HL-60 (cell line): ENCODE data around the gene RANBP2.

Source experiments
- DNase-seq, 2 experiments: peaks; one replicate each; pipeline ENCODE4 v3.0.0-alpha.2; 2010 to 2020; ENCODE audit warnings: low read depth in 1 of 2, low spot score in 1 of 2
- H3K27ac ChIP-seq: fragments of 250-450 bp; sonication (Bioruptor Pico); replicated peaks from 2 replicates; pipeline ENCODE4 v1.5.1; 2020; ENCODE audit warnings: mild to moderate bottlenecking, moderate library complexity
- H3K27me3 ChIP-seq: fragments of 250-450 bp; sonication (Bioruptor Pico); 2 replicates; pipeline ENCODE4 v1.5.1; 2021; ENCODE audit warnings: mild to moderate bottlenecking, moderate library complexity; ENCODE audit not compliant: insufficient read depth, poor library complexity, severe bottlenecking
- H3K4me3 ChIP-seq: replicated peaks from 2 replicates; pipeline ENCODE4 v1.5.1; 2011; ENCODE audit warnings: mild to moderate bottlenecking, control low read depth, low read length; ENCODE audit not compliant: insufficient read depth
- CTCF ChIP-seq: IDR thresholded peaks from one replicate; pipeline ENCODE4 v1.5.1; 2011; ENCODE audit warnings: low read length, control low read depth, inconsistent platforms; ENCODE audit not compliant: insufficient read depth
- GABPA ChIP-seq: IDR thresholded peaks from 2 replicates; pipeline ENCODE4 v1.6.1; 2012; ENCODE audit warnings: low read depth
- POLR2AphosphoS5 ChIP-seq: IDR thresholded peaks from 2 replicates; pipeline ENCODE4 v1.6.1; 2012; ENCODE audit warnings: low read depth
- REST ChIP-seq: IDR thresholded peaks from 2 replicates; pipeline ENCODE4 v1.6.1; 2012; ENCODE audit warnings: low read depth; ENCODE audit not compliant: insufficient replicate concordance
- SPI1 ChIP-seq: IDR thresholded peaks from 2 replicates; pipeline ENCODE4 v1.6.1; 2012; ENCODE audit warnings: low read depth, mild to moderate bottlenecking, borderline replicate concordance

RANBP2 gene

DNA sequence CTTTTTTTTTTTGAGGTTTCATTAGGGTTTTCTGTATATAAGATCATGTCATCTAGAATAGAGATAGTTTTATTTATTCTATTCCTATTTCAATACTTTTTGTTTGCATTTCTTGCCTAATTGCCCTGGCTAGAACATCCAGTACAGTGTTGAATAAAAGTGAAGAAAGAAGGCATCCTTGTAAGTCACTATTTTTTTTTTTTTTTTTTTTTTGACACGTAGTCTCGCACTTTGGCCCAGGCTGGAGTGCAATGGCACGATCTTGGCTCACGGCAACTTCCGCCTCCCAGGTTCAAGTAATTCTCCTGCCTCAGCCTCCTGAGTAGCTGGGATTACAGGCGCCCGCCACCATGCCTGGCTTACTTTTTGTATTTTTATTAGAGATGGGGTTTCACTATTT, 27.8 kb upstream of the RANBP2 start:
- no peak for DNase-seq
- Histone ChIP-seq H3K4me3 (no peak overlapping the region), H3K27me3 (no peaks in the 10 kb centered on the region), H3K27ac (no peak overlapping the region)
- TF ChIP-seq CTCF (no peak), GABPA (no peak), REST (no peak), POLR2AphosphoS5 (no peak), SPI1 (no peak)

GRCh38 chr2:108701208-108701607, 18.1 kb upstream of the RANBP2 start:
- Histone ChIP-seq H3K4me3 (no peak overlapping the region), H3K27ac (no peak overlapping the region), H3K27me3 (no peaks in the 10 kb centered on the region)
- TF ChIP-seq REST = no peak
- no peak for TF ChIP-seq POLR2AphosphoS5
- TF ChIP-seq CTCF = no peak
- TF ChIP-seq SPI1 = no peak
- TF ChIP-seq GABPA = no peak
- no peak for DNase-seq

DNA sequence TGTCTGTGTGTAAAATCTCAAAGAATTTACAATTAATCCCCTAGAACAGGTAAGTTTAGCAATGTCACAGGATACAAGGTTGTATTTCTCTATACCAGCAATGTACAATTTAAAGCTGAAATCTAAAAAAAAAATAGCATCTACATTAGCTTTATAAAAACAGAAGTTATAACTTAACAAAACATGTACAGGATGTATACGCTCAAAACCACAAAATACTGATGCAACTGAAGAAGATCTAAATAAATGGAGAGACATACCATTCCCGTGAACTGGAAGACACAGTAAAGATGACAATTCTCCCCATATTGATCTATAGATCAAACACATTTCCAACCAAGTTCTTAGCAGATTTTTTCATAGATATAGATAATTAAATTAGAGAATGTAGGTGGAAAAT, 17.5 kb upstream of the RANBP2 start:
- TF ChIP-seq CTCF = no peak
- TF ChIP-seq REST = no peak
- TF ChIP-seq POLR2AphosphoS5 = no peak
- TF ChIP-seq SPI1 = no peak
- no peak for TF ChIP-seq GABPA
- no peak for DNase-seq
- Histone ChIP-seq H3K27ac (no peak overlapping the region), H3K27me3 (no peaks in the 10 kb centered on the region), H3K4me3 (no peak overlapping the region)
